GM12864 (cell line): ENCODE data around the gene FBH1.
"Not testable (repeated sequence)": the region's sequence is repeated elsewhere in the genome, so short reads cannot be mapped to it uniquely, and the experiment has no call there.

Experiments
- DNase-seq: peaks from one replicate; pipeline ENCODE4 v3.0.0-alpha.2; 2011; ENCODE audit warnings: low read depth
- H3K4me3 ChIP-seq: 2 replicates; pipeline ENCODE4 v1.5.1; 2011; ENCODE audit warnings: mild to moderate bottlenecking, low read depth, low read length, control low read depth
- TF ChIP-seq, protein P1 (sequence below): IDR thresholded peaks from 2 replicates; pipeline ENCODE4 v1.5.1; 2011; ENCODE audit warnings: low read depth, mild to moderate bottlenecking, moderate library complexity, low read length, control low read depth, inconsistent platforms; ENCODE audit errors: missing control alignments

FBH1 gene

DNA sequence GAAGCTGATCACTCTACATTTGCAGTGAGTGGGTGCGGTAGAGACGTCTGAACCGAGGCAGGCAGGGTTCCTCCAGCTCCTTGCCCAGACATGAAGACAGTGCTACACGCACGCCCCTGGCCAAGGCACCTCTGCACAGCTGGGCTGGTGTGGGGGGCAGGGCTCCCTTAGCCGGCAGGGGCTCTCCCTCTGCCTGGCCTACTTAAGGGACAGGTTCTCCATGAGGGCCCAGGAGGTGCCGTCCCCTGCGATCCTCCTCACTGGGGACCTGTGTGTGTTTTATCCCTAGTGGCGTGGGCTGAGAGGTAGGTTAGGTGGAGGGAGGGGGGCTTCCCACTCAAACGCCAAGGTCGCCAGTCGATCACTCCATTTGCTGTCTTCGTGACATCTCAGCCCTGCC, 52.0 kb downstream of the FBH1 start:
- TF ChIP-seq, protein P1, sequence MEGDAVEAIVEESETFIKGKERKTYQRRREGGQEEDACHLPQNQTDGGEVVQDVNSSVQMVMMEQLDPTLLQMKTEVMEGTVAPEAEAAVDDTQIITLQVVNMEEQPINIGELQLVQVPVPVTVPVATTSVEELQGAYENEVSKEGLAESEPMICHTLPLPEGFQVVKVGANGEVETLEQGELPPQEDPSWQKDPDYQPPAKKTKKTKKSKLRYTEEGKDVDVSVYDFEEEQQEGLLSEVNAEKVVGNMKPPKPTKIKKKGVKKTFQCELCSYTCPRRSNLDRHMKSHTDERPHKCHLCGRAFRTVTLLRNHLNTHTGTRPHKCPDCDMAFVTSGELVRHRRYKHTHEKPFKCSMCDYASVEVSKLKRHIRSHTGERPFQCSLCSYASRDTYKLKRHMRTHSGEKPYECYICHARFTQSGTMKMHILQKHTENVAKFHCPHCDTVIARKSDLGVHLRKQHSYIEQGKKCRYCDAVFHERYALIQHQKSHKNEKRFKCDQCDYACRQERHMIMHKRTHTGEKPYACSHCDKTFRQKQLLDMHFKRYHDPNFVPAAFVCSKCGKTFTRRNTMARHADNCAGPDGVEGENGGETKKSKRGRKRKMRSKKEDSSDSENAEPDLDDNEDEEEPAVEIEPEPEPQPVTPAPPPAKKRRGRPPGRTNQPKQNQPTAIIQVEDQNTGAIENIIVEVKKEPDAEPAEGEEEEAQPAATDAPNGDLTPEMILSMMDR: no peak
- no peak overlapping the region for H3K4me3 ChIP-seq
- no peak for DNase-seq

- DNase-seq: no peak
- H3K4me3 ChIP-seq: no peak overlapping the region
- TF ChIP-seq, protein P1: no peak
Observed at GRCh38 chr10:5942474-5942873, 52.4 kb downstream of the FBH1 start.

GRCh38 chr10:5943536-5943935, 53.5 kb downstream of the FBH1 start:
- H3K4me3 ChIP-seq: no peak overlapping the region
- TF ChIP-seq, protein P1: no peak
- no peak for DNase-seq

DNA sequence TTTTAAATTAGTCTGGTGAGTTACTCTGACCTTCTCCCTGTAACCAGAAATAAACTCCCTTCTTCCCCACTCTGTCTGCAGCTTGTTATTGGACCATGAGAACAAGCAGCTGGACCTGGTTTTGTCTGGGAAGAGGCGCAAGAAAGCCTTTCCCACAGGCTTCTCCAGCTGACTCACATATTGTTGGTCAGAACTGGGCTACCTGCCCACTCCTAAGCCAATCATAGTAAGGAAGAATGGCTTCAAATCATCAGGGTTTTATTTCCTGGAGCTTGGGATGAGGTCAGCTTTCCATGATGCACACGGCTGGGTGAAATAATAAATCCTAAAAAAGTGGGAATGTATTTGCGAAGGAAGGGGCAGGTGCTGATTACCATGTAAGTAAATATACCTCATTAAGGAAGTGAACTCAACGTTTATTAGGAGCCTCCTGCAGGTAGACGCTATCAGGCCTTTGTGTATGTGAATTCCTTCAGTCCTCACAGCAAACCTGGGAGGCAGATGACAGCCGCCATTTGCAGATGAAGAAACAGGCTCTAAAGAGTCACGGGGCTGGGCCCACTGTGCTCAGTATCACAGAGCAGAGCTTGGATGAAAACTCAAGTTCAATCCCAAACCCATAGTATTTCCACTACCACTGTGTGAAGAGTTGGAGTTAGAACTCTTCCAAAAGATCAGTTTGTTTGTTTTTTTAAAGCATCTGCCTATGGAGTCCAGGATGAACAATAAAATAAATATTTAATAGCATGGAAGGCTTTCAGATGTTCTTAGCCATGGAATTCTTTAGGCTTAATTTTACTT, 54.5 kb downstream of the FBH1 start:
- no peak overlapping the region for H3K4me3 ChIP-seq
- TF ChIP-seq, protein P1: no peak
- DNase-seq: no peak

DNA sequence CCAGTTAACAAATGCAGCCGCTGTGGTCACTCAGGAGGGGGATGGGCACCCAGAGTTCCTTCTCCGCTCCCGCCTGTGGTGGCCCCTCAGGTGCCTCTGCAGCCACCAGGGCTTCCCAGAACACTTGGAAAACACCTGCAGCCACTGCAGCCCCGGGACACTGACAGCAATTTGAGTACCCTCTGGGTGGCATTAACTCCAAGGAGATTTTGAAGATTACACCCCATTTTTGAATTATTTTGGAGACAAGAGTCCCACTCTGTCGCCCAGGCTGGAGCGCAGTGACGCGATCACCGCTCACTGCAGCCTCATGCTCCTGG, 55.1 kb downstream of the FBH1 start:
- TF ChIP-seq, protein P1: no peak
- no peak for DNase-seq
- no peak overlapping the region for H3K4me3 ChIP-seq

GRCh38 chr10:5945561-5946418, 55.7 kb downstream of the FBH1 start:
- TF ChIP-seq, protein P1: no peak
- no peak for DNase-seq
- no peak overlapping the region for H3K4me3 ChIP-seq

DNA sequence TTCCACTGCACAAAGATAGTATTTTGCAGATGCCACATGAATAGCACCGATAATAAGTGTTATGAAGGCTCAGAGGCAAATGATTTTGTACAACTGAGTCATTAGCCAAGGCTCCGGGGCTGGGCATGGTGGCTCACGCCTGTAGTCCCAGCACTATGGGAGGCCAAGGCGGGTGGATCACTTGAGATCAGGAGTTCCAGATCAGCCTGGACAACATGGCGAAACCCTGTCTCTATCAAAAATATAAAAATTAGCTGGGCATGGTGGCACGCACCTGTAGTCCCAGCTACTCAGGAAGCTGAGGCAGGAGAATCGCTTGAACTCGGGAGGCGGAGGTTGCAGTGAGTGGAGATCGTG, 56.4 kb downstream of the FBH1 start:
- H3K4me3 ChIP-seq, DNase-seq: not testable (repeated sequence)
